GM21381 (cell line): Measurements from ENCODE around the gene MRPS16.
A peak's percentile ranks its signal among the peaks of the same experiment; 100 is the strongest.
"Not testable (repeated sequence)": the region's sequence is repeated elsewhere in the genome, so short reads cannot be mapped to it uniquely, and the experiment has no call there.

ENCODE experiments used
- ATAC-seq: cut with Tn5 transposase; IDR thresholded peaks from one replicate; pipeline ENCODE4 v1.9.1; 2021; ENCODE audit warnings: mild to moderate bottlenecking, moderate library complexity; ENCODE audit not compliant: unreplicated experiment

Gene MRPS16

DNA sequence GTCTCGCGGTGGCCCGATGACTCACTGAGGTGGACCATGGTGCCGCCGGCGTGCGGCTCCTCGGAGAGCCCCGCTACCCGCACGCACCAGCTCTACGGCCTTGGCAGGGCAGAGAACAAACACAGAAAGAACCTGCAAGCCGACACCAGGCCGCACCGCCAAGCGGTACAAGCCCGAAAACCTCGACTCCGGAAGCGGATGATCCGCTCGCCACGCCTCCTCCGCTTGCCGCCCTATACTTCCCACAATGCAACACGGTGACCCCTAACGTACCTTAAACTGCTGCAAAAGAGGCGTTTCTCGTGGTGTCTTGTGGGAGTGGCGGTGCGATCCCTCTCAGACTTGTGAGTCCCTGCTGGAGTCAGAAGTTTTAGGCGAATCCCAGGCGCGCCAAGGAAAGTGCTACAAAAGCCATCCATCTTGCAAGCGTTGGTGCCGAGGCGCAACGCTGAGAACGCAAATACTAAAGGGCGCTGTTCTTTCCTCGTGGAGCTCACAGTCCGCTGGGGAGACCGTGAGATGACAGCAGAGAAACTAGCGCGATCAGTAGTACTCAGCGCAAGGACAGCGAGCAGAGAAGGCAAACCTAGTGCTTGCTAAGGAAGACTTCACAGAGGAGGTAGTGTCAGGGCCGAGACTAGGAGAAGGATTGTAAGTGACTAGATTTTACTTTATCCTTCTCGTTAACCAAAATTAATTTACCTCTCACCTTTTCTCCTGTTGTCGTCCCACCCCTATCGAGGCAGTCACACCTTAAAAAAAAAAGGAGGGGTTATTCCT is at the start of gene MRPS16:
Gene MRPS16, minus strand, starts transcription at position 200 of the 780 bp plus-strand sequence. Its CDS starts 162 bp downstream, at position 38.
- peak; percentile 77 for ATAC-seq

DNA sequence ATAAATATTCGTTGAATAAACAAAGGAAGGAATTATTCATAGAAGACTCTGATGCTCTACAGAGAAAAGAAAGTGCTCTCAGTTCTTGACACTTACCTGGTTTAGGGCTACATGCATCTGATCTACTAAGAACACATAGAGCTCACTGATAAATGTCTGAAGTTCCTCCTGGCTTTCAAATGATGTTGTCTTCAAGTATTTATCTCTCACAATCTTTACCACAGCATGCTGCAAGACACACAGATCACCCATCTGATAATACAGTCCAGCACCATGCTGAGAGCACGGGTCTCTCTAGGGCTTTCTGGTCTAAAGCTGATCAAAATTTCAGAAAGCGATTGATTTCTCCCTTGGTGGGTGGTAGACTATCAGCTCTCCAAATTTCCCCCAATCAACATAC is 44.5 kb upstream of the MRPS16 start:
- ATAC-seq: no peak

DNA sequence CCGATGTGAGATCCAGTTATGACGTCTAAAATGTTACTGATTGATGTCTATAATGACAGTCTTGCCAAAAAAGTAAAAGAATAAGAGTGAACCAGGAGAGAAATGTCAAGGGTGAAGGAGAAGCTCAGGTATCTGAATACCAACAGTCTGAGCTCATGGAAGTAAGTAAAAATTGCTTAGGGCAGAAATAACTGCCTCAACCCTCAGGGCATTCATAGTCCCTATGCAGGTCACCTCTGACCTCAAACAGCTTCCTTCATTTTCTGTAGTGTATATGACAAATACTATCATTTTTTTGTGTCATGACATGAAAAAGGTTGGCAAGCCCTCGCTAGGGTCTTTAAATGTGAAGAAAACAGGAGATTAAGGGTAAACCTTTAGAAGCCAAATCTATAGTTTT is 41.0 kb upstream of the MRPS16 start:
- ATAC-seq: no peak

DNA sequence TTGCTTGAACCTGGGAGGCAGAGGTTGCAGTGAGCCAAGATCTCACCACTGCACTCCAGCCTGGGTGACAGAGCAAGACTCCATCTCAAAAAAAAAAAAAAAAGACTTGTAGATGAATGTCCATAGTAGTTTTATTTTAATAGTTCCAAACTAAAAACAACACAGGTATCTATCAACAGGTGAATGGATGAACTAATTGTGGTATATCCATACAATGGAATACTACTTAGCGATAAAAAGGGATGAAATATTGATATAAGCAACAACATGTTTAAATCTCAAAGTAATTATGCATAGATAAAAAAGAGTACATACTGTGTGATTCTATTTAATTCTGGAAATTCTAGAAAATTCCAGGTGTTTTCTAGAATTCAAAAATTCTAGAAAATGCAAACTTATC is 37.5 kb upstream of the MRPS16 start:
- ATAC-seq: no peak

DNA sequence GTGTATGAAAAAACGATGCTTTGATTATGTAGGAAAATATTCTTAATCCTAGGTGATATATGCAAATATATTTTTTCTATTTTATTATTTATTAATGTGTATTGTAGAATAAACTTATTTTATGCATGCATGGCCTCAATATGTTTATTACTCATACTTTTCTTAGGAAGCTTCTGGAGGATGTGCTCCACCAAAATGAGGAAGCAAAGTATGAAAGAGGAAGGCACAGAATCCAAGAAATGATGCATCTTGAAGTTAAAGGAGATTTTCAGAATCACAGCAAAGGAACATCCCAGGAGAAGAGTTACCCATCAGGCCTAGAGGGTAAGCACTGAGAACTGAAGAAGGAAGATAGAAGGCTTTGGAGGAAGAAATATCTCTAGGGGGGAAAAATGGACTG is 35.0 kb upstream of the MRPS16 start:
- no peak for ATAC-seq

DNA sequence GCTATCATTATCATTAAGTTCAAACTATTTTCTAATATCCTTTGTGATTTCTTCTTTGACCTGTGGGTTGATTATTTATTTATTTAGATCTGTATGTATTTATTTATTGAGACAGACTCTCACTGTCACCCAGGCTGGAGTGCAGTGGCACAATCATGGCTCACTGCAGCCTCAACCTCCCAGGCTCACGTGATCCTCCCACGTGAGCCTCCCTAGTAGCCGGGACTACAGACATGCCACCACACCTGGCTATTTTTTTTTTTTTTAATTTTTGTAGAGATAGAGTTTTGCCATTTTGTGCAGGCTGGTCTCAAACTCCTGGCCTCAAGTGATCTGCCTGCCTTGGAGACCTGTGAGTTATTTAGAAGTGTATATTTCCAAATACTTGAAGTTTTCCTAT is 28.7 kb upstream of the MRPS16 start:
- no peak for ATAC-seq

DNA sequence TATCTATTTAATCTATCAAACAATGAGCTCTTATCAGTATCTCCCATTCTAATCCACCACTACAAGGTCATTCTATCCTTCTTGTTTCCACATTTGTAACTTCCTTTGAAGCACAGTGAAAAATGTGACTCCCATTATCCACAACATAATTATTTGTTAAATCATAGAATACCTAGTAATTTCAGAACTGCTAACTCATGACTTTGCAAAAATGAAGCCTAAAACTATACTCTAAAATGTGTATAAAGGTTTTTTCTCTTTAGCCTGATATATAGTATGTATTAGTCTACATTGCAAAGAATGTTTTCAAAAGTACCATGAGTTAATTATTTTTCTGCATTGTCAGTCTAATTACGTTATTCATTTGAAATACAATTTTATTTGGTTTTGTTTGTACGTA is 12.0 kb upstream of the MRPS16 start:
- no peak for ATAC-seq

DNA sequence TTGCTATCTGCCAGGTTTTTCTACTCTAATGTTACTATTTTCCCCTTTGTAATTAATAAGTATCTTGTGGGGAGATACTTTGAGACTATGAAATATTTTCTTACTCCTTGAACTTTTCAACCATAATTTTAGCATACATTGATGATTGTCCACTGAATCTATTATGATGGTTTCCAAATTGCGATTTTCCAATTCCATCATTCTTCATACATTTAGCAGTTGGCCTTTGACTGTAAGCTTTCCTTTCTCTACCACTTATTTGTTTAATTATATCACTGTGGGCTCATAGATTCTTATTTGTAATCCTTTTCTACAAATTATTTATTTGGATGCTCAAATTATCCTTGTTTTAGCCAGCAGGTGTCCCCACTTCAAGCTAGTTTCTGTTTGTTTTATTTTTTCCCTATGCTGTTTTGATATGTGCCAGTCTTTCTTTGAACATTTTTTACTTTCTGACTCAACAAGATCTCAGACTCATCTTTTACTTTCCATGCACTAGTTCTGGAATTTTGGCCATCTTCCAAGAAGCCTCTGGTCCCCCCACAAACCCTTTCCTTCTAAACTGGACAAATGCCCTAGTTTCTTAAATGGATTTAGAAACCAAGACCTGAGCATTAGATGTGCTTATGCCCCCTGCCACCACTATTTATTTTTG is 11.4 kb upstream of the MRPS16 start:
- ATAC-seq: no peak

DNA sequence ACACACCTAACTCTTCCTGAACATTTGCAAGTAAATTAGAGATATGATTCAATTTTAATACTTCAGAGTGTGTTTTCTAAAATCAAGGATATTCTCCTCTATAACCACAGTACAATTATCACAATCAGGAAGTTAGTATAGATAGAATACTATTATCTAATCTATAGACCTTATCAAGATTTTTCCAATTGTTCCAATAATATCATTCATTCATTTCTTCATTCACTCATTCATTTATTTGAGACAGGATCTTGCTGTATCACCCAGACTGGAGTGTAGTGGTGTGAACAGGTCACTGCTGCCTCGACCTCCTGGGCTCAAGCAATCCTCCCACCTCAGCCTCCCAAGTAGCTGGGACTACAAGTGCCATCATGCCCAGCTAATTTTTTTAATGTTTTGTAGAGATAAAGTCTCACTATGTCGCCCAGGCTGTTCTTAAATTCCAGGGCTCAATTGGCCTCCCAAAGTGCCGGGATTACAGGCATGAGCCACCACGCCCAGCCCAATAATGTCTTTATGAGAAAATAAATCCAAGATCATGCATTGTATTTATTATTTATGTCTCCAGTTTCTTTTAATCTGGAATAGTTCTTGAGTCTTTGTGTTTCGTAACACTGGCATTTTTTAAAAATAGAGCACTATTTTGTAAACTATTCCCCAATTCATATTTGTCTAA is 10.6 kb upstream of the MRPS16 start:
- ATAC-seq: no peak

DNA sequence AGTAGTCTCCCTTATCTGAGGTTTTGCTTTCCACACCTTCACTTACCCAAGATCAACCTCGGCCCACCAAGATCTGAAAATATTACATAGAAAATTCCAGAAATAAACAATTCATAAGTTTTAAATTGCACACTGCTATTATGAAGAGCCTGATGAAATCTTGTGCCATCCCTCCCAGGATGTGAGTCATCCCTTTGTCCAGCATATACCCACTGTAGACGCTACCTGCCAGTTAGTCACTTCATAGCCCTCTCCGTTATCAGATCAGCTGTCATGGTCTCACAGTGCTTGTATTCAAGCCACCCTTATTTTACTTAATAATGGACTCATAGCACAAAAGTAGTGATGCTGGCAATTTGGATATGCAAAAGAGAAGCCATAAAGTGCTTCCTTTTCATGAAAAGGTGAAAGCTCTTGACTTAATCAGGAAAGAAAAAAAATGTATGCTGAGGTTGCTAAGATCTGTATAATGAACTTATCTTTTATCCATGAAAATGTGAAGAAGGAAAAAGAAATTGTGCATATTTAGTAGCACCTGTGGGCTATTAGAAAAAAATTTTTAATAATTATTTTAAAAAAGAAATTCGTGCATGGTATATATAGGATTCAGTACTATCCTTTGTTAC is 9.8 kb upstream of the MRPS16 start:
- no peak for ATAC-seq

DNA sequence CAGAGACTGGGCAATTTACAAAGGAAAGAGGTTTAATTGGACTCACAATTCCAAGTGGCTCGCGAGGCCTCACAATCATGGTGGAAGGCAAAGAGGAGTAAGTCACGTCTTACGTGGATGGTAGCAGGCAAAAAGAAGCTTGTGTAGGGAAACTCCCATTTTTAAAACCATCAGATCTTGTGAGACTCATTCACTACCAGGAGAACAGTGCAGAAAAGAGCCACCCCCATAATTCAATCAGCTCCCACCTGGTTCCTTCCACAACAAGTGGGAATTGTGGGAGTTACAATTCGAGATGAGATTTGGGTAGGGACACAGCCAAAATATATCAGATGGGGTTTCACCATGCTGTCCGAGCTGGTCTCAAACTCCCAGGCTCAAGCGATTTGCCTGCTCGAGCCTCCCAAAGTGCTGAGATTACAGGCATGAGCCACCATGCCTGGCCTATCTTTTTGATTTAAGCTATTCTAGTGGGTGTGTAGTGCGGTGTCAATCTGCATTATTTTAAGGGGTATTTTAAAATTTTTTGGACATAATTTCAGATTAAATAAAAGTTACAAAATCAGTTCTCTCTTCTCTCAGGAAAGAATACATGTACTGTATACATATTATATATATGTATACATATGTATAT is 9.0 kb upstream of the MRPS16 start:
- ATAC-seq: no peak

DNA sequence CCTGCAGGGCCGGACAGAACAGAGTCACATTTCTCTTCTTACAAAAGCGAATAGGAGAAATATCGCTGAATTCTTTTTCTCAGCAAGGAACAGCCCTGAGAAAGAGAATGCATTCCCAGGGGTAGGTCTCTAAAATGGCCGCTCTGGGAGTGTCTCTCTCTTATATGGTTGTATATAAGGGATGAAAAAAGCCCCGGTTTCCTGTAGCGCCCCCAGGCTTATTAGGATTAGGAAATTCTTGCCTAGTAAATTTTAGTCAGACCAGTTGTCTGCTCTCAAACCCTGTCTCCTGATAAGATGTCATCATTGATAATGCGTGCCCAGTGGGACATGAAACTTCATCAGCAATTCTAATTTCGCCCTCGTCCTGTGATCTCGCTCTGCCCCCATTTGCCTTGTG is 6.2 kb upstream of the MRPS16 start:
- not testable (repeated sequence) for ATAC-seq

DNA sequence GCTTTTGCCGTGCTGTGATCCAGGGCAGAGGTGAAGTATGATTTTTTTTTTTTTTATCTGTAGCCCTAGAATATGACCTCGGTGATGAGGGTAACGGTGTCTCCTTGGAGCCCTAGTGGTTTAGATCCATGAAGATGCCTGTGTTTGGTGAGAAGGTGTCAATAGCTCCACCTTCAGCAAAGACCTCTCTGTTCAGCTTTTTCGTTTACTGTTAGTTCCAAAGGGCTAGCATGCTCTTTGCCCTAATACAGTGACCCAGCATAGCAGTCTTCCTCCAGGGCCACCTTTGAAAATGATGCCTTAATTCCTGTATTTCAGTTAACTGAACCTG is 746 bp upstream of the MRPS16 start:
- no peak for ATAC-seq

DNA sequence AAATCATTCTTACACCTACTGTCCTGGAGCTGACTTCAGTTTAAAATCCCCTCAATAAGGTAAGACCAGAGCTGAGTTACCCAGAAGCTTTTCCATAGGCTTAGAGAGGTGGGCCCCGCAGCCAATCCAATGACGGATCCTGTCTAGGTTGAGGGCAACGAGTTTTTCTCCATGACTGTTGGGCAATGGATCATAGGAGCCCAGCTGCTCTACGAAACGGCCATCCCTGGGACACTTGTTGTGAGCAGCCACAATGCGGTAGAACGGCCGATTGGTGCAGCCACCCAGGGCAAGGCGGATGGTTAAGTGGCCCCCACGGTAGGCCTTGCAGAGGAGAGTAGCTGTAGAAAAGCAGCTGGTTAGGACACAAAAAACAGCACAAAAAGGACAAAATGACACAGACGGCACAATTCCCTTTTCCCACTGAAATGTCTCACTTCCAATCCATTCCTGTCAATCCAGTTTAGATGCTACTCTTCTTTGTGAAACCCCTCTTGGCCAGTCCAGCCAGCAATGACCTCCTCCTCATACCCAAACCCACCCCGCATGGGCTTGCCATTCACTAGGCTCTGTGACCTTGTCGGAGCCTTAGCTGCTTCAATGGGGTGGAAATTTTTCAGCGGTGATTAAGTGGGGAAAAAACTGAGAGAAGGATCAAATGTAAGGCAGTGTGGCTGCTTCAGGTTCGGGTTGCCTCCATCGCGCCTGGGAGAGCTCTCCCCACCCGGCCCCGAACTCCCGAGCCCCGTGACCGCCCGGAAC is 580 bp downstream of the MRPS16 start:
- ATAC-seq: no peak

DNA sequence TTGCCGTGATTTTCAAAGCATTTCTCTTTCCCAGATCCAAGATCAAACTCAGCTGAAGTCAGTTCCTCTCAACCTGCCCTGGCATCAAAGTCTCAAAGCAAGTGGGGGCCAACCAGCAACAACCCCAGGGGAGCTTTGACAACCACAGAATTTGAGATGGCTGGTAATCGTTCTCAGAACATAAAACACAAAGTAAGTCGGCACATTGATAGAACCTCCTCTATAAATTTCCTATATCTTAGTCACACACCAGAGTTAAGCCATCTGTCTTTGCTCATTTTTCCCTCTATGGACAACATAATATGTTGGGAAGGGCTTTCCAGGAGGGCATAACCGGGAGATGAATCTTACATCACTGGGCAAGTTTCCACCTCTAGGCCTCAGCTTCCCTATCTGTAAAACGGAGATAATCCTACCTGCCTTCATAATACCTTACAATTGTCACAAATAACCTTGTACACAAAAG is 4.2 kb downstream of the MRPS16 start:
- ATAC-seq: no peak

DNA sequence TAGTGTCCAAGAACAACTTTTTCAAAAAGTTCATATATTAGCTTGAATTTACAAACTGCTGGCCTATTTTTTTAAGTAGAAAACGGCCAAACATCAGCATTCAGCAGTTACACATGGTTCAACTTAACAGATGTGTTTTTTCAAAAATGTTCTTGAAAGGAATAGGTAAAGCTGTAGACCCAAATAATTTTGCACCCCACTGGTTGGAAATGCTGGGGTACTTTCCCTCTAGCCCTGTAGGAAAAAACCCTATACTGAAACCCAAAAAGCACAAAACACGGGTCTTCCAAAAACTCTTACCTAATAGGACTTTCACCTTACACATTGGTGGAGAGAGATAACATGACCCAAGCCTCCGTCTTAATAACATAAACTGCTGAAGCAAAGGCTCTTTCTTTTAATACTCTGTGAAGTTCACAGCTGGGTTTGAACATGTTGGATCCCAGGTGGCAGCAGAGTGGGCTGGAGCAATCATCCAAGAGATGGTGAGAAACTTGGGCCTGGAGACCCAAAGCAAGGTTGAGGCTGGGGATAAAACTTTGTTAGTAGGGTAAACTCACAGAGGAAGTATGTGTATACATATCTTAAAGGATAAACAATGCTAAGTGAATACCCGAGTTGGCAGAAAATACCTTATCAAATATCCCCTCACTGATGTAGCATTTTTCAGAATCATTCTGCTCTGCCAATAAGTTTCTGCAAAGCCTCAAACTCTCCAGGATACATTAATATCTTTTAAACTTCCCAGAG is 4.8 kb downstream of the MRPS16 start:
- no peak for ATAC-seq

DNA sequence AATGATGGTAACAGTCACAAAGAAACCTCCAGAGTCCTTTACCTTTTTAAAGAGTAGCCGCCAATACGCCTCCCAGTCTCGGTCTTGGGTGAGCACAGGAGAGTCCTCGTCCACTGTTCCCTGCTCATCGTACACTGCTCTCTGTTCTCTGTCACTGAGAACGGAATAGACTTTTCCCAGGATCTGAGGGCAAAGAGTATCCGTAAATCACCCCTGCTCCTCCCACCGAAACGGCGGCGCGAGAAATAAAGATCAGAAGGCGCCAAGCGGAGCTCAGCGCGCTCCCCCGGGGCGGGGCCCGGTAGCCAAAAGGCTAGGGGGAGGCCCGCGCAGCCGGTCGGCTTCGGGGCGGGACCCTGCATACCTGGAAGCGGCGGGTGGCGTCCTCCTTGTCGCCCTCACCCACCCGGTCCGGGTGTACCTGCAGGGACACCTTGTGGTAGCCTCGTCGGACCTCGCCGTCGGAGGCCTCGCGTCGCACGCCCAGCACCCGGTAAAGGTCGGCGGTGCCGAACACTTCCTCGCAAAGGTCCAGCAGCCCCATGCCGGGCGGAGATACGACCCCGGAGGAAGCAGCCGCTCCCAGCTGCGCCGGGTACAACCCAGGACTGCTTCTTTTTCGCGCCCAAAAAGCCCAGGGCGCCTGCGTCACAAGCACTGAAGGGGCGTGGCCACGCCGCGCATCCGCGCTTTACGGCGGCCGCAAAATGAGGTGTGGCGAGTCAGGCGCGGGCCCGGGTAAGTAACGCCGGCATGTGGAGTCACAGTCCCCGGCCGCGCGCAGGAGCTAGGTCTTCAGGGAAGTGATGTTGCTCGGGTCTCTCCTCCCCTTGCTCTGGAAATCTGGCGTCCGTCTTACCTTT is 5.6 kb downstream of the MRPS16 start, which contains the start of gene DNAJC9:
Gene DNAJC9, minus strand, starts transcription at position 610 of the 863 bp plus-strand sequence. Its CDS starts 66 bp downstream, at position 544.
- peak; percentile 78 for ATAC-seq

DNA sequence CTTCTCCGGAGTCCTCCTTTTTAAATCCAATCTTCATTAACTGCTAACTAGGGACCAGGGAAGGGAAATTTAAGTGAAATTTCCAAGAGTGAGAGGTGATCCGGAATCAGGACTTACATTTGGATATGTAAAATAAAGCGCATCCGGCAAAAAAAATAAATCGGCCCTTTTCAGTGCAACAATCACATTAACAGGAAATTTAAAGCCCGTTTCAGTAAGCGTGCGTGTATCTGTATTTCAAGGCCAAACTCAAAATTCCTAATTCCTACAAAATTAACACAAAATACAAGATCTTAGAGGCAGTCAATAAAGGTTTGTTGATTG is 6.2 kb downstream of the MRPS16 start:
- ATAC-seq: no peak
